ENCODE data around the gene WNT9A. TPM values are rescaled to one million over a fixed set of nuclear protein-coding genes. Genes with fewer than 3 reads are reported as not detected.

The WNT9A gene
- total RNA-seq, 1 donor, result 0.36 TPM

DNA sequence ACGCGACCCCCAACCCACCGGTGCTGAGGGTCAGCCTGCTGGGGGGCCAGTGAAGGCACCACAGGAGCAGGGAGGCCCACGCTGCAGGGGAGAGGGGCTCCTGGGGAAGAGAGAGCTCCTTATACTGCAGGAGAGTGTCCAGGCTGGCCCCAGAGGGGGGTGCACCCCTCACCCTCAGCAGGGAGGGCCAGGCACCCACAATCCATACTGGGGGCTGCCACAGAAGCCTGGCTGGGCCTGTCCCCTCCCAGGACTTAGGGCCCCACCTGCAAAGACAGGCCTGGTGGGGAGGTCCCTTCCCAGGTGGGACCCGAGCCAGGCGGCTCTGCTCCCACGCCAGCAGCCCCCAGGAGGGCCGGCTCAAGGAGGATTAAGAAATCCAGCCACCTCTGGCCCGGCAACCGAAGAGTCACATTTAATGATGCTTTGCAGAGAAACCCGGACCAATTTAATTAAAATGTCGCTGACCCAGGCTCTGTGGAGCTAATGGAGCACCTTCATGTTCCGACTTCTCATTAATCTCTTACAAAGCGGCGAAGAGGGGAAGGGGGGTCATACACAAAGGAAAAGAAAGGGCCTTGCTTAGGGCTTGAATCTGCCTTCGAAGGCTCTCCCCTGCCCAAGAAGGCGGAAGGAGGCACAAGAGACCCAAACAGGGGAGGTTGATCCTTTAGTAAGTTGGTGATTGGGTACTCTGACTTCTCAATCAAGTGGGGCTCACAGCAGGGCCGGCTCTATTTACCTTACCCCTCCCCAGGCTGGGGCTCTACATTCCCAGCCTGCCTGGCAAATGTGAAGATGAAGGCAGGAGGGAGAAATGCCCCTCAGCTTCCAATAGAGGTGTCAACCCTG, 25.0 kb downstream of the WNT9A start:
- no peaks in the 10 kb centered on the region for H4K20me1 ChIP-seq (ENCODE audit: insufficient read depth, low read length)
- no peak overlapping the region for H2AFZ ChIP-seq (ENCODE audit: low read length)
- H3K4me2 ChIP-seq (ENCODE audit: insufficient read depth, low read length), result no peak overlapping the region
- H3K4me1 ChIP-seq (ENCODE audit: insufficient read depth, low read length), result no peaks in the 10 kb centered on the region
- peak; percentile 76 for DNase-seq (ENCODE audit: insufficient read length, low spot score, missing footprints)
- H3K4me3 ChIP-seq (ENCODE audit: insufficient read depth, low read length), result no peak overlapping the region
- H3K36me3 ChIP-seq (ENCODE audit: insufficient read depth, low read length), result no peaks in the 10 kb centered on the region
- no peak overlapping the region for H3K27ac ChIP-seq (ENCODE audit: low read depth, low read length)
- H3K27me3 ChIP-seq (ENCODE audit: insufficient read depth, low read length), result no peaks in the 10 kb centered on the region
- TF ChIP-seq, protein P1, sequence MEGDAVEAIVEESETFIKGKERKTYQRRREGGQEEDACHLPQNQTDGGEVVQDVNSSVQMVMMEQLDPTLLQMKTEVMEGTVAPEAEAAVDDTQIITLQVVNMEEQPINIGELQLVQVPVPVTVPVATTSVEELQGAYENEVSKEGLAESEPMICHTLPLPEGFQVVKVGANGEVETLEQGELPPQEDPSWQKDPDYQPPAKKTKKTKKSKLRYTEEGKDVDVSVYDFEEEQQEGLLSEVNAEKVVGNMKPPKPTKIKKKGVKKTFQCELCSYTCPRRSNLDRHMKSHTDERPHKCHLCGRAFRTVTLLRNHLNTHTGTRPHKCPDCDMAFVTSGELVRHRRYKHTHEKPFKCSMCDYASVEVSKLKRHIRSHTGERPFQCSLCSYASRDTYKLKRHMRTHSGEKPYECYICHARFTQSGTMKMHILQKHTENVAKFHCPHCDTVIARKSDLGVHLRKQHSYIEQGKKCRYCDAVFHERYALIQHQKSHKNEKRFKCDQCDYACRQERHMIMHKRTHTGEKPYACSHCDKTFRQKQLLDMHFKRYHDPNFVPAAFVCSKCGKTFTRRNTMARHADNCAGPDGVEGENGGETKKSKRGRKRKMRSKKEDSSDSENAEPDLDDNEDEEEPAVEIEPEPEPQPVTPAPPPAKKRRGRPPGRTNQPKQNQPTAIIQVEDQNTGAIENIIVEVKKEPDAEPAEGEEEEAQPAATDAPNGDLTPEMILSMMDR (IDR thresholded peaks at IDR 0.05; ENCODE audit: extremely low read depth, low read depth, low read length), result no peak
- no peaks in the 10 kb centered on the region for H3K79me2 ChIP-seq (ENCODE audit: insufficient read depth, low read length)
- no peaks in the 10 kb centered on the region for H3K9me3 ChIP-seq (ENCODE audit: low read depth, low read length)

DNA sequence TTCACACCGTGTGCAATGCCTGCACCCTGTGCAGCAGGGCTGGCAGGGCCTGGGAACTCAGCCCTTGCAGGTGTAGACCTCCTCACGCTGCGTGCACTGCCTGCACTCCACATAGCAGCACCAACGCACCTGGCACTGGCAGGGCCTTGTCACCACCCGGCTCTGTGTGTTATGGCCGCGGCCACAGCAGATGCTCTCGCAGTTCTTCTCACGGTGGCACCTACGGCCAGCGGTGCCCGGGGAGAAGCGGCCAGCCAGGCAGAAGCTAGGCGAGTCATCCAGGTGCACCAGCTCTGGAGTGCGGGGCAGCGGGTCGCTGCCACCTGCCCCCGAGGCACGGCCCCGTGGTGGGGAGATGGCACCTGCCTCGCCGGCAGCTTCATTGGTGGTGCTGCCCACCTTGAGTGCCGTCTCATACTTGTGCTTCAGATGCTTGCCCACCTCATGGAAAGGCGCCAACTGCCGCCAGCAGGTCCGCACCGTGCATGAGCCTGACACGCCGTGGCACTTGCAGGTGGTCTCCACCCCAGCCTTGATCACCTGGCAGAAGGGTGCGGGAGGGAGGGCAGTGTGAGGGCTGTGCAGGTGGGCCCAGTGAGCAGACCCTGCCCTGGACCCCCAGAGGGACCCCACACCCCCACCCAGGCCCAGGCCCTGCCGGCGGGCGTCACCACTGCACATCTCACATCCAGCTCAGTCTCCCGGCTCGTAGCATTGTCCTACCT, 26.1 kb downstream of the WNT9A start:
- Histone ChIP-seq H3K36me3 (ENCODE audit: insufficient read depth, low read length) (no peaks in the 10 kb centered on the region), H3K4me3 (ENCODE audit: insufficient read depth, low read length) (no peak overlapping the region), H3K4me1 (ENCODE audit: insufficient read depth, low read length) (no peaks in the 10 kb centered on the region), H3K4me2 (ENCODE audit: insufficient read depth, low read length) (no peak overlapping the region), H3K27me3 (ENCODE audit: insufficient read depth, low read length) (no peaks in the 10 kb centered on the region), H3K9me3 (ENCODE audit: low read depth, low read length) (no peaks in the 10 kb centered on the region), H4K20me1 (ENCODE audit: insufficient read depth, low read length) (no peaks in the 10 kb centered on the region), H3K79me2 (ENCODE audit: insufficient read depth, low read length) (no peaks in the 10 kb centered on the region), H2AFZ (ENCODE audit: low read length) (no peak overlapping the region), H3K27ac (ENCODE audit: low read depth, low read length) (no peak overlapping the region)
- peak; percentile 56 for DNase-seq (ENCODE audit: insufficient read length, low spot score, missing footprints)
- TF ChIP-seq, protein P1 (IDR thresholded peaks at IDR 0.05; ENCODE audit: extremely low read depth, low read depth, low read length), result no peak

DNA sequence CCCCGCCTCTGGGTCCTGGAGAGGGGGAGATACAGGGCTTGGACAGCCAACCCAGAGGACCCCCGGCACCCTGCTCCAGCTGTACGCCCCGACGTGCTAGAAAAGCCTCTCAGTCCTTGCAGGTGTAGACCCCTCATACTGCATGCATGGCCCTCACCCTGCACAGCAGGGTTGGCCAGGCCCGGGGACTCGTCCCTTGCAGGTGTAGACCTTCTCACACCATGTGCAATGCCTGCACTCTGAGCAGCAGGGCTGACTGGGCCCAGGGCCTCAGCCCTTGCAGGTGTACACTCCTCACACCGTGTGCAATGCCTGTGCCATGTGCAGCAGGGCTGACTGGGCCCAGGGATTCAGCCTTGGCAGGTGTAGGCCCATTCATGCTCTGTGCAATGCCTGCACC, 26.8 kb downstream of the WNT9A start:
- Histone ChIP-seq H3K4me1 (ENCODE audit: insufficient read depth, low read length) (no peaks in the 10 kb centered on the region), H3K27me3 (ENCODE audit: insufficient read depth, low read length) (no peaks in the 10 kb centered on the region), H3K4me2 (ENCODE audit: insufficient read depth, low read length) (no peak overlapping the region), H3K9me3 (ENCODE audit: low read depth, low read length) (no peaks in the 10 kb centered on the region), H3K4me3 (ENCODE audit: insufficient read depth, low read length) (no peak overlapping the region), H4K20me1 (ENCODE audit: insufficient read depth, low read length) (no peaks in the 10 kb centered on the region), H3K79me2 (ENCODE audit: insufficient read depth, low read length) (no peaks in the 10 kb centered on the region), H3K36me3 (ENCODE audit: insufficient read depth, low read length) (no peaks in the 10 kb centered on the region), H2AFZ (ENCODE audit: low read length) (no peak overlapping the region), H3K27ac (ENCODE audit: low read depth, low read length) (no peak overlapping the region)
- DNase-seq (ENCODE audit: insufficient read length, low spot score, missing footprints), result peak; percentile 81
- TF ChIP-seq, protein P1 (IDR thresholded peaks at IDR 0.05; ENCODE audit: extremely low read depth, low read depth, low read length), result no peak

DNA sequence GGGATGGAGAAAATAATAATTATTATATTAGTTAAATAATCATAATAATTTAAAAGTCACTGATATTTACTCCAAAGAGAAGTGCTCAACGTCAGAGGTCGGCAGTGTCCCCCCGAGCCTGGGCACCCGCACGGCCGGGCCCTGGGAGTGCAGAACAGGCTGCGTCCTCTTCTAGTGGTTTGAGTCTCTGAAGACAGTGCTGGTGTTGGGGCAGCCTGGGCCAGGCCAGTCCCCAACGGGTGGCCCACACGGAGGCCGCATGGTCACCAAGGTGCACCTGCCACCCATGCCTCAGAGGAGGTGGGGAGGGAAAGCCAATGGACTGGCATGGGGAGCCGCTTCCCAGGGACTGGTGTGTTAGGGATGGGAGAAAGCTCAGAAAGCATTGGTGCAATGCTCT, 27.3 kb downstream of the WNT9A start:
- no peaks in the 10 kb centered on the region for H3K36me3 ChIP-seq (ENCODE audit: insufficient read depth, low read length)
- no peaks in the 10 kb centered on the region for H4K20me1 ChIP-seq (ENCODE audit: insufficient read depth, low read length)
- TF ChIP-seq, protein P1 (IDR thresholded peaks at IDR 0.05; ENCODE audit: extremely low read depth, low read depth, low read length), result no peak
- H3K4me1 ChIP-seq (ENCODE audit: insufficient read depth, low read length), result no peaks in the 10 kb centered on the region
- no peak overlapping the region for H3K4me2 ChIP-seq (ENCODE audit: insufficient read depth, low read length)
- no peak overlapping the region for H2AFZ ChIP-seq (ENCODE audit: low read length)
- DNase-seq (ENCODE audit: insufficient read length, low spot score, missing footprints), result peak; percentile 85
- no peak overlapping the region for H3K27ac ChIP-seq (ENCODE audit: low read depth, low read length)
- no peaks in the 10 kb centered on the region for H3K79me2 ChIP-seq (ENCODE audit: insufficient read depth, low read length)
- no peaks in the 10 kb centered on the region for H3K27me3 ChIP-seq (ENCODE audit: insufficient read depth, low read length)
- no peak overlapping the region for H3K4me3 ChIP-seq (ENCODE audit: insufficient read depth, low read length)
- H3K9me3 ChIP-seq (ENCODE audit: low read depth, low read length), result no peaks in the 10 kb centered on the region
